Sigmoid colon (tissue), 7 donors: ENCODE results near the gene CASP12. TPM values are rescaled to one million over a fixed set of nuclear protein-coding genes. Genes with fewer than 3 reads are reported as not detected.

Experiments used
- DNase-seq: peaks from one replicate; pipeline ENCODE4 v3.0.0-alpha.2; 2019
- H3K27ac ChIP-seq, 4 donors: fragments of 200-600 bp; sonication (generic); one replicate each; pipeline ENCODE4 v1.5.1; 2016 to 2019; ENCODE audit warnings: mild to moderate bottlenecking in 1 of 4
- H3K27me3 ChIP-seq, 3 donors: fragments of 200-600 bp; sonication (generic); one replicate each; pipeline ENCODE4 v1.5.1; 2019; ENCODE audit warnings: mild to moderate bottlenecking in 1 of 3
- H3K36me3 ChIP-seq, 4 donors: fragments of 200-600 bp; sonication (generic); one replicate each; pipeline ENCODE4 v1.5.1; 2016 to 2019
- H3K4me1 ChIP-seq, 4 donors: fragments of 200-600 bp; sonication (generic); one replicate each; pipeline ENCODE4 v1.5.1; 2017 to 2019
- H3K4me3 ChIP-seq, 4 donors: fragments of 200-600 bp; sonication (generic); one replicate each; pipeline ENCODE4 v1.5.1; 2017 to 2019; ENCODE audit warnings: mild to moderate bottlenecking in 2 of 4, moderate library complexity in 1 of 4
- H3K9me3 ChIP-seq, 4 donors: fragments of 200-600 bp in 3 of 4; sonication (generic) in 3 of 4; one replicate each; pipeline versions ENCODE4 v1.5.1 to v1.6.1; 2013 to 2019
- CTCF ChIP-seq, 4 experiments: fragments of 450-650 bp in 3 of 4; fragments of 200-600 bp in 1 of 4; IDR thresholded peaks; one replicate each; pipeline ENCODE4 v1.5.1; 2016 to 2019; ENCODE audit warnings: antibody characterized with exemption in 4 of 4, mild to moderate bottlenecking in 3 of 4, moderate library complexity in 2 of 4
- EP300 ChIP-seq, 4 donors: sonication (generic); formaldehyde crosslinking; IDR thresholded peaks; one replicate each; pipeline ENCODE4 v1.6.1; 2017; ENCODE audit warnings: antibody characterized with exemption in 4 of 4
- POLR2A ChIP-seq, 2 donors: fragments of 450-650 bp; IDR thresholded peaks; one replicate each; pipeline ENCODE4 v1.6.1; 2016; ENCODE audit warnings: antibody characterized with exemption in 2 of 2, mild to moderate bottlenecking in 2 of 2, moderate library complexity in 2 of 2
- POLR2AphosphoS5 ChIP-seq, 4 donors: sonication (generic); formaldehyde crosslinking; IDR thresholded peaks; one replicate each; pipeline ENCODE4 v1.6.1; 2017; ENCODE audit warnings: antibody characterized with exemption in 4 of 4
- WGBS, 2 donors: extraction: QIAGEN DNeasy Blood & Tissue Kit; methylation state at CpG; one replicate each; pipeline ENCODE4 v1.1.7; 2013; 5-methylcytosine and 5-hydroxymethylcytosine counted together
- intact Hi-C: fragments of 100-400 bp; cut with DNase I; formaldehyde crosslinking; loops from one replicate; pipeline ENCODE4 v1.15.1; 2023
- polyA plus RNA-seq, 3 donors: library from polyadenylated mRNA; stranded (reverse); fragments of 200-250 nt; gene quantifications; one replicate each; pipeline ENCODE4 v1.2.3, GENCODE V29; 2013
- total RNA-seq, 4 donors: library from RNA; depleted of rRNA; stranded (reverse); fragments of >200 nt; gene quantifications; one replicate each; pipeline ENCODE4 v1.1.0, GENCODE V29; 2016
- donor health status: healthy with polysubstance abuse.
- donor health status: Bipolar disorder and iron deficiency.
- donor health status: healthy.

CASP12 gene
- total and polyA plus RNA-seq, 7 donors = 0.22 to 9.4 (median 2.2) TPM; not detected in 1

GRCh38 chr11:104873252-104873651 lies 25.0 kb downstream of the CASP12 start:
- Histone ChIP-seq H3K4me1 (no peaks in the 10 kb centered on the region), H3K9me3 (no peaks in the 10 kb centered on the region), H3K27ac (no peak overlapping the region), H3K27me3 (no peaks in the 10 kb centered on the region), H3K36me3 (no peaks in the 10 kb centered on the region), H3K4me3 (no peak overlapping the region)
- no peak for TF ChIP-seq EP300 (IDR thresholded peaks at IDR 0.05)
- TF ChIP-seq POLR2AphosphoS5 (IDR thresholded peaks at IDR 0.05) = no peak
- TF ChIP-seq POLR2A (IDR thresholded peaks at IDR 0.05) = no peak
- TF ChIP-seq CTCF (IDR thresholded peaks at IDR 0.05) = no peak
- 72 to 80% methylated on average over 8 of the region's 8 CpGs for WGBS, 2 donors
- DNase-seq = no peak
- intact Hi-C loops = no loop called here

GRCh38 chr11:104872393-104872792 lies 25.9 kb downstream of the CASP12 start:
- H3K4me1 ChIP-seq = no peaks in the 10 kb centered on the region
- no peaks in the 10 kb centered on the region for H3K36me3 ChIP-seq
- H3K27me3 ChIP-seq = no peaks in the 10 kb centered on the region
- 55 to 76% methylated on average over 3 of the region's 3 CpGs for WGBS, 2 donors
- intact Hi-C loops = no loop called here
- no peak overlapping the region for H3K4me3 ChIP-seq
- no peak for DNase-seq
- H3K9me3 ChIP-seq = no peaks in the 10 kb centered on the region
- H3K27ac ChIP-seq = no peak overlapping the region
- TF ChIP-seq EP300 (IDR thresholded peaks at IDR 0.05) = no peak
- no peak for TF ChIP-seq POLR2AphosphoS5 (IDR thresholded peaks at IDR 0.05)
- no peak for TF ChIP-seq CTCF (IDR thresholded peaks at IDR 0.05)
- no peak for TF ChIP-seq POLR2A (IDR thresholded peaks at IDR 0.05)

GRCh38 chr11:104870910-104871309 lies 27.4 kb downstream of the CASP12 start:
- Histone ChIP-seq H3K4me3 (no peak overlapping the region), H3K4me1 (no peaks in the 10 kb centered on the region), H3K27ac (no peak overlapping the region), H3K9me3 (no peaks in the 10 kb centered on the region), H3K27me3 (no peaks in the 10 kb centered on the region), H3K36me3 (no peaks in the 10 kb centered on the region)
- TF ChIP-seq POLR2A (IDR thresholded peaks at IDR 0.05) (no peak), CTCF (IDR thresholded peaks at IDR 0.05) (no peak), POLR2AphosphoS5 (IDR thresholded peaks at IDR 0.05) (no peak), EP300 (IDR thresholded peaks at IDR 0.05) (no peak)
- intact Hi-C loops = no loop called here
- no peak for DNase-seq

- TF ChIP-seq EP300 (IDR thresholded peaks at IDR 0.05) = no peak
- no peak for TF ChIP-seq POLR2AphosphoS5 (IDR thresholded peaks at IDR 0.05)
- TF ChIP-seq POLR2A (IDR thresholded peaks at IDR 0.05) = no peak
- no peak for TF ChIP-seq CTCF (IDR thresholded peaks at IDR 0.05)
- Histone ChIP-seq H3K4me1 (no peaks in the 10 kb centered on the region), H3K4me3 (no peak overlapping the region), H3K27ac (no peak overlapping the region), H3K36me3 (no peaks in the 10 kb centered on the region), H3K27me3 (no peaks in the 10 kb centered on the region), H3K9me3 (peaks cover 0 to 5% (median 0%) of the 10 kb centered on the region in 4 donors)
- no peak for DNase-seq
- intact Hi-C loops = no loop called here
- WGBS, 2 donors = 75 to 85% methylated on average over 2 of the region's 2 CpGs
Observed at GRCh38 chr11:104866815-104867214, 31.4 kb downstream of the CASP12 start.
